CD4-positive, alpha-beta T cell treated with Interferon alpha-2 for 1 hour (primary cell): ENCODE data around the gene AARS1.
A peak's percentile ranks its signal among the peaks of the same experiment; 100 is the strongest.
"Not testable (repeated sequence)": the region's sequence is repeated elsewhere in the genome, so short reads cannot be mapped to it uniquely, and the experiment has no call there.

Source experiments
- DNase-seq, 2 donors: peaks; one replicate each; pipeline ENCODE4 v3.0.0-alpha.2; 2020 to 2022

Gene AARS1

DNA sequence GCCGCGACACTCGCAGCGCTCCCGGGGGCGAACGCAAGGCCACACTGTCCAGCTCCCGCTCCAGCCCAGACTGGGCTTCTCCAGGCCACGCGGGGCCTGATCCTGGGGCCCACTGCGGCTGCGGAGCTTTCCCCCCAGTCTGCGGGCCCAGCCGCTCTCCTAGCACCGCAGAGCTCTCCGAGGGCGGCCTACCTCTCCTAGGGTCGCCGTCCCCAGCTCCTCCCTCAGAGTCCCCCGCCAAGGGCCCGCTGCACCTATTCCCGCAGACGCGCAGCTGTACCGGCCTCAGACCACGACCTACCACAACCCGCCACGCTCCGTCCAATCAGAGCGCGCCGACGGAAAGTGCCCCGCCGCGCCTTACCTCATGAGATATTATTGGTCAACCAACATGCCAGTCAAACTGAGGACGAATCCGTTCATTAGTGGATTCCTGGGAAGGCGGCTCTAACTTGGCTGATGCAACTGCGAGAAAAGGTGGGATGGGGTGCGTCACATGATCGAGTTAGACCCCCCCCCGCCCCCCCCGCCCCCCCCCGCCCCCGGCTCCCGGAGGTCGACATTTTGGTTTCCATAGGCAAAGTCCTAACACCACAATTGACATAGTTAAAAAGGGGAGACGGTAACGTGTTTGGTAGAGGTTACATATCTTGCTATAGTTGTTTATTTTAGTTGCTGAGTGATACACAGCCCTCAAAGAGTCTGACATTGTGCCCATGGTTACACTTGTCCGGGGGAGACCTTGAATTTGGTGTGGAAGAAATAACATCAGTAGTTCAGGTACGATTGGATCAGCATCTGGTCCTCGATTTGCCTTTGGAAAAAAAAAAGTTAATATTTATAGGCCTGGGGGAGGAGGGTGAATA, at the start of gene AARS1:
Gene AARS1, minus strand, starts transcription at position 278 of the 866 bp plus-strand sequence. CDS start 6,743 bp downstream, outside the sequence.
- peak; percentile 96 to 99 for DNase-seq

DNA sequence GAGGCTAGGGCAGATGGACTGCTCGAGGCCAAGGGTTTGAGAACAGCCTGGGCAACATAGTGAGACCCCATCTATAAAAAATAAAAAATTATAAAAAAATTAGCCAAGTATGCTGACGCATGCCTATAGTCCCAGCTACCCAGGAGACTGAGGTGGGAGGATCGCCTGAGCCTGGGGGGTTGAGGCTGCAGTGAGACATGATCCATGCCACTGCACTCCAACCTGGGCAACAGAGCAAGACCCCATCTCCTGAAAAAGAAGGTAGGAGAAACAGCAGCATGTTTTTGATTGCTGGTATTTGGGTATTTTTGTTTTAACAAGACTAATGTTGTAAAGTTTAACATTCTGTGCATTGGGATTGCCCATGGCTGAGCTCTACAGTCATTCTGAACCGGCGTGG, 48.5 kb upstream of the AARS1 start:
- no peak for DNase-seq

DNA sequence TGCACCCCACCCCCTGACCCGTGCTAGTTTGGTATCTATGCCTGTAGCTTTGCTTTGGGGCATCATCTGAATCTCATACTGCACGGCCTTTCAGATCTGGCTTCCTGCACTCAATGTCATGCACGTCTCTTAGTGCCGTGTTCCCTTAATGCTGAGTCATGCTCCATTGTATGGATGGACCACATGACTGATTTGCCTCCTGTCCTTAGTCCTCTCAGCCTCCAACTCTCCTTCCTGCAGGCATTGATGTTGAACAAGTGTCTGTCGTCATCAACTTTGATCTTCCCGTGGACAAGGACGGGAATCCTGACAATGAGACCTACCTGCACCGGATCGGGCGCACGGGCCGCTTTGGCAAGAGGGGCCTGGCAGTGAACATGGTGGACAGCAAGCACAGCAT, 43.4 kb upstream of the AARS1 start:
- DNase-seq = not testable (repeated sequence)

DNA sequence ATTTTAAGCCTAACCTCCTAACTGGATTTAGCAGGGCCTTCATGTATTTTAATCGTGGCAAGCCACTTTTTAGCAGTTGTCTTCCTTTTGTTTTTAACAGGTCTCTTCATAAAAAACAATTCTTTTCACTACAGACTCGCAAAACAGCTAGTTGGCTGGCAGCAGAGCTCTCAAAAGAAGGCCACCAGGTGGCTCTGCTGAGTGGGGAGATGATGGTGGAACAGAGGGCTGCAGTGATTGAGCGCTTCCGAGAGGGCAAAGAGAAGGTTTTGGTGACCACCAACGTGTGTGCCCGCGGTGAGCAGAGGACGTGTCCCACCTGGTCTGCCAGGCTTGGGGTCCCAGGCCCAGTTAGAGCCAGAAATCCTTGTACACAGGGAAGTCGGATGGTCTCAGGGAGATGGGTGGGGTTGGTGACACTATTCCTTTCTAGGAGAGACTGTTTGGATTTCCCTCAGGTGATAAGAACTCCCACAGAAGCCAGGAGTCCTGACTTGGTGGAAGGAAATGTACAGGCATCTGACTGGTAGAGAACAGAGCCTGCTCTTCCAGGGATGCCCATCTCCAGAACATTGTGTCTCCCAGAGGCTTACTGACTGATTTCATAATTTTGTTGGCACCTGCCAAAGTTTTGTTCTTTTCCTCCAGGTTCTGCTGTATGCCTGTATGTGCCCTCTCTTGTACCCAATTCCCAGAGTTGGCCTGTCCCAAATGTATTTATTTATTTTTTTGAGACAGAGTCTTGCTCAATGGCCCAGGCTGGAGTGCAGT, 42.5 kb upstream of the AARS1 start:
- peak in 1 of 2 donors; percentile 17 for DNase-seq

DNA sequence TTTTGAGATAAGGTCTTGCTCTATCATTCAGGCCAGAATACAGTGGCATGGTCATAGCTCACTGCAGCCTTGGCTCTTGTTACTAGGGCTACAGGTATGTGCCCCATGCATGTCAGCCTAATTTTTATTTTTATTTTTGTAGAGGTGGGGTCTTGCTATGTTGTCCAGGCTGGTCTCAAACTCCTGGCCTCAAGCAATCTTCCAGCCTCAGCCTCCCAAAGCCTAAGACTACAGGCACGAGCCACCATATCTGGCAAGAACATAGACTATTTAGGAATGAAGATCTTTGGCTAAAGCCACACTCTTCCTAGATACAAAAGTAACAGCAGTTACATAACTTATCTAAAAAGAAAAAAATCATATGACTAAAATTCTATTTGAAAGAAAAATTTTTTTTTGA, 41.8 kb upstream of the AARS1 start:
- DNase-seq = no peak

DNA sequence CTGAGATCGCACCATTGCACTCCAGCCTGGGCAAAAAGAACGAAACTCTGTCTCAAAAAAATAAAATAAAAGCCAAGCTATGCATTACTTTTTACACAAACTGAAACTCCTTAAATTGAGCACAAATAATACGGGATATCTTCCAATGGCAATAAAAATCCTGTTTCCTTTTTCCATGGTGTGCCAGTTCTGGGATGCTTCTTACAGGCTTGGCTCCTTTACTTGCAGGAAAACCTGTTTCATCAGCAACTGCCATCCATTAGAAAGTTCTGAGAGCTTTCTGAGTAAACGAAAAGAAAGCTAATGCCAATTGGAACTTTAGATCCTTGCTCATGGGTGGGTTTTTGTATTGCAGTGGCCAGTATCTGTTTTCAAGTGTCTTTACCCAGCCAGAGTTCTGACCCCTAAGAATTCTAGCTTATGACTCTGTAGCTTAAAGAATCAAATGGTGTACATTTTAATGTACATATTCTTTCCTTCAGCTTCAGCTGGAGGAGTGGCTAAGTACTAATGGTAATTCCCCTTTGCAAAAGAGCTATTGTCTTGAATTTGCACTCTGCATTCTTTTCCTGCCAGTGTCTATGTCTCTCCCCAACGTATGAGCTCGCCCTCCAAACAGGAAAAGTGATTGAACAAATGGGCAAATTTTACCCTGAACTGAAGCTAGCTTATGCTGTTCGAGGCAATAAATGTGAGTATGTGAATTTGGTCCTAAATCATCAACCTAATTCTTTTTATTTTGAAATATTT, 35.9 kb upstream of the AARS1 start:
- DNase-seq = no peak

DNA sequence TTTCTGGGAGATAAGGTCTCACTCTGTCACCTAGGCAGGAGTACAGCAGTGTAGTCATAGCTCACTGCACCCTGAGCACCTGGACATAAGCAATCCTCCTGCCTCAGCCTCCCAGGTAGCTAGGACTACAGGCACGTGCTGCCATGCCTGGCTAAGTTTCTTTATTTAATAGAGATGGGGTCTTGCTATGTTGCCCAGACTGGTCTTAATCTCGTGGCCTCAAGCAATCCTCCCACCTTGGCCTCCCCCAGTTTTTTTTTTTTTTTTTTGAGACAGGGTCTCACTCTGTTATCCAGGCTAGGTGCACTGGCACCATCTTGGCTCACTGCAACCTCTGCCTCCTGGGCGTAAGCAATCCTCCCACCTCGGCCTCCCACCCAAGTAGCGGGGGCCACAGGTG, 30.8 kb upstream of the AARS1 start:
- no peak for DNase-seq

DNA sequence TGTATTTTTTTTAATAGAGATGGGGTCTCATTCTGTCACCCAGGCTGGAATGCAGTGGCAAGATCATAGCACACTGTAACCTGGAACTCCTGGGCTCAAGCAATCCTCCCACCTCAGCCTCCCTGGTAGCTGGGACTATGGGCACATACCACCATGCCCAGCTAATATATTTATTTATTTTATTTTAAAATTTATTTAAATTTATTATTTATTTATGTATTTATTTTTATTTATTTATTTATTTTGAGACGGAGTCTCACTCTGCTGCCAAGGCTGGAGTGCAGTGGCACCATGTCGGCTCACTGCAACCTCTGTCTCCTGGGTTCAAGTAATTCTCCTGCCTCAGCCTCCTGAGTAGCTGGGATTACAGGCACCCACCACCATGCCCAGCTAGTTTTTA, 18.4 kb upstream of the AARS1 start:
- not testable (repeated sequence) for DNase-seq

DNA sequence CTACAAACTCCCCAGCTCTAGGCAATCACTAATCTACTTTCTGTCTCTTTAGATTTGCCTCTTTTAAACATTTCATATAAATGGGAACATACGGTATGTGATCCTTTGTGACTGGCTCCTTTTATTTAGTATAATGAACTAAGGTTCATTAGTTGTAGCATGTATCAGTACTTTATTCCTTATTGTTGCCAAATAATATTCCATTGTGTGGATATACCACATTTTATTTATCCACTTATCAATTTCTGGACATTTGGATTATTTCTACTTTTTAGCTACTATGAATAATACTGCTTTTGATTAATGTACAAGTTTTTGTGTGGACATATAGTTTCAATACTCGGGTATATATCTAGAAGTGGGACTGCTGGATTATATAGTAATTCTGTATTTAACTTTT, 17.6 kb upstream of the AARS1 start:
- no peak for DNase-seq

DNA sequence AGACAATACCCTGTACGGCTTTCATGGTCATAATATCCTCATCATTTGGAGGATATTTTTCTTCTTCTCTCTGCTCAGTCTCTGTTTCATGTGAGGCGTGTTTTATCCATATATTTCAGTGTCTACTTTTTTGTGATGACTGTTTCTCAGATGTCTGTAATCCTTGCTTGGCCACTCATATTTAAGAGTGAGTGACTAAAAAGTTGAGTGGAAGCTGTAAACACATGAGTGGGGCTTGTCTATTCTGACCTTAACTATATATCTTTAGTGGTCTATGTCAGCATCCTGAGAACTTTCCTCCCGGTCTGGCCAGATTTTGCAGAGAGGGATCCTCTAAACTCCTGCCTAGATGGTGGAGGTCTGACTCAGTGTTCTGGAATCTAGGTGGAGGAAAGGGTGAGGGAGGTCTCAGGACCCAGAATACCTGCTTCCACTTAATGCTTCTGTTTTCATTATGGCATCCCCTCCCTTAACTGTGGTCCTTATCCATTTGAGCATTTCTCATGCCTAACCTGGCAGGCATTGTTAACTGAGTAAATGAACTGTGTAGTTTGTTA, 15.7 kb upstream of the AARS1 start:
- no peak for DNase-seq

DNA sequence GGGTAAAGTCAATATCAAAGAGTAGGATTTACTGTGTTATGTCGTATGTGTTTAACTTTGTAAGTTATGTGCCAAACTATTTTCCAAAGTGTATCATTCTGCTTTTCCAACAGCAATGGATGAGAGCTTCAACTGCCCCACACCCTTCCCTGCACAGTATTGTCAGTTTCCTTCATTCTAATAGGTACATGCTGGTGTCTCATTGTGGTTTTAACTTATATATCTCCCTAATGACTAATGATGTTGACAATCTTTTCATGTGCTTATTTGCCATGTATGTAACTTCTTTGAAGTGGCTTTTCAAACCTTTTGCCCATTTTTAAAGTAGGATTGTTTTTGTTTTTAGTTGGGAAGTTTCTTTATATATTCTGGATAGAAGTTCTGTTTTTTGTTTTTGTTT, 13.4 kb upstream of the AARS1 start:
- DNase-seq = no peak

DNA sequence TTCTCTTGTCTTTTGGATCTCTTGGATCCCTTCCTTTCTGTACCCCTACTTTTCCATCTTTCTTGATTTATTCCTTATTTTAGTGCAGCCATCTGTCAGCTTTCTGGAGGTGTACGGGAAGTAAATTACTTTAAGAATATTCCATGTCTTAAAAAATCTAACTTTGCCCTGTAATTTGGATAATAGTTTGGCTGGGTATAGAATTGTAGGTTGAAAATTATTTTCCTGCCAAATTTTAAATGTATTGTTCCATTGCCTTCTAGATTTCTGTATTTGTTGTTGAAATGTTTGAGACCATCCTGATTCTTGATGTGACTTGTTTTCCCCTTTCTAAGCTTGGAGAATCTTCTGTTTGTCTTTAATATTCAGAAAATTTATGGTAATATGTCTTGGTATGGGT, 11.8 kb upstream of the AARS1 start:
- no peak for DNase-seq

DNA sequence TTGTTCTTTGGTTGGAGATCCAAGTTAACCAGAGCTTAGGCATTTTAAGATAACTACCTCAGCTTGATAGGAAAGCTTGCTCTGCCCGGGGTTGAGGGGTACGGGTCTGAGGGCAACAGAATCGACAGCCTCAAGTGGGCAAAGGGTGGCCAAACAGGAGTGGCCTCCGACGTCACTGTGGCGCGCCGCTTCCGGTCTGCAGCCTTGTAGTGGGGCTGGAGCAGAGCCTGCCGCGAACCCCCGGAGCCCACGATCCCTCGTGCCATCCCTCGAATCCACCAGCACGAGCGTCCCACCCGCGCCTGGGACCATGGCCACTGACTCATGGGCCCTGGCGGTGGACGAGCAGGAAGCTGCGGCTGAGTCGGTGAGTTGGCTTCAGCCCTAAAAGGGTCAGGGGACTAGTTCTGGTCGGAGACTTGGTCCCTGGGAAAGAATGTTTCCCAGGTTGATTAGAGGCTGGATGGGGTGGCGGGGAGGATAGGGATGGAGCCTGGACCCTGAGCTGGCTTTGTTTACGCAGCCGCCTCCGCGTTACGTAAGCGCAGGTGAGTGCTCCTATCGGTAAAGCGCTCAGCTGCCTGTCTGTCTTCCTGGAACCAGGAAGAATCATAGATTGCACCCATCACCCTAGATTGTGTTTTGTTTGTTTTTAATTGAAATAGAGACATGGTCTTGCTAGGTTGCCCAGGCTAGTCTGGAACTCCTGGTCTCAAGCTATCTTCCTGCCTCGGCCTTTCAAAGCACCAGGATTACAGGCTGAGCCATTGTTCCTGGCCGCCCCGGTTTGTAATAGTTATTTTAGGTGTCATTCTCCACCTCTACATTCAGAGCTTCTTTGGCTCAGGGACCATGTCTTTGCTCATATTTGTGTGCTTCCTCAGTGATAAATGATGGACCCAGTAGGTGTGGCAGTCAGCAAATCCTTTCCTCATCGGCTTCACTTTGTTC, 10.0 kb upstream of the AARS1 start, which contains the start of gene DDX19B:
Gene DDX19B, plus strand, starts transcription at position 199 of the 951 bp plus-strand sequence. Its CDS starts 112 bp downstream, at position 311.
- DNase-seq = peak; percentile 64 to 68

DNA sequence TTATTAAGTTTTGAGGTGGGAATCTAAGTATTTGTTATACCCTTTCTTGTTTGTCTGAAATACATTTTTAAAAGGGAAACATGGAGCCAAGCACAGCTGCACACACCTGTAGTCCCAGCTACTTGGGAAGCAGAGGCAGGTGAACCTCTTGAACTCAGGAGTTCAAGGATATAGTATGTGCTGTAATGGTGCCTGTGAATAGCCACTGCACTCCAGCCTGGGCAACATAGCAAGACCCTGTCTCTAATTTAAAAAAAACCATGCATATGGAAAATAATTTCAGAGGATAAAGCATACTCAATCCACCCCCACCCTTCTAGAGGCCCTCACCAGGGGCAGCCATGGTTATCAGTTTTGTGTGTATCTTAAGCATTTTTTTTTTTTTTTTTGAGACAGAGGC, 6.3 kb upstream of the AARS1 start:
- DNase-seq = no peak

DNA sequence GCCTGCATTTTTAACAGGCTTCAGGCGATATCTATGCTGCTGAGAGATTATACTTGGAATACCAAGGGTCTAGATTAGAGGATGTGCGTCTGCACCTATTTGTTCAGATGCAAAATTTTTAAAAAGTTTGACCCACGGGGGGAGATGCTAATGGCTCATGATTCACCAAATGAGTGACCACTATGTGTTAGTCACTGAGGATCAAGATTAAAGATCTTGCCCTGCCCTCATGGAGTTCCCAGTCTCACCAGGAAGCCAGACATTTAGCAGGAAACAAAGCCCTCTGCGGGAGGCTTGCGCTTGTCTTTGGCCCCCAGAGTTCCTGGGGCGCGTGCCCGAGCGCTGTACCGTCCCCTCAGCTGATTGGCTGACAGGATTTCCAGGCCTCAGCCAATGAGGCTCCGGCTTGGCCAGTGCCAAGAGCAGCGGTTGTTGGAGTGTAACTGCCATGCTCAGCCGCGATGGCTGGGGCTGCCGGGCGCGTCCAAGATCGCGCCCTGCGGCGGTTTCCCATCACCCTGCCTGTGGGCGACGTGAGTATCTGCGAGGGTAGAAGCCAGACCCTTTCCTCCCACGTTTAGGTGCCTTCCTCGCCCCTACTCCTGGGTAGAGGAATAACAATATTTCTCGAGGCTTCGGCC, 5.2 kb upstream of the AARS1 start:
- no peak for DNase-seq

DNA sequence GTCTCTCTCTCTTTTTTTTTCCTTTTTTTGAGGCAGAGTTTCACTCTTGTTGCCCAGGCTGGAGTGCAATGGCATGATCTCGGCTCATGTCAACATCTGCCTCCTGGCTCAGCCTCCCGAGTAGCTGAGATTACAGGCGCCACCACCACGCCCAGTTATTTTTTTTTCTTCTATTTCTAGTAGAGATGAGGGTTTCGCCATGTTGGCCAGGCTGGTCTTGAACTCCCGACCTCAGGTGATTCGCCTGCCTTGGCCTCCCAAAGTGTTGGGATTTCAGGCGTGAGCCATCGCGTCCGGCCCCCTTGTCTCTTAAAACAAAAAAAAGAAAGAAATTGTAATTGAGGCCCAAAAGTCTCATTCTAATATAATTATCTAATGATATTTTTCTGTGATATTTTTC, 2.8 kb upstream of the AARS1 start:
- not testable (repeated sequence) for DNase-seq

DNA sequence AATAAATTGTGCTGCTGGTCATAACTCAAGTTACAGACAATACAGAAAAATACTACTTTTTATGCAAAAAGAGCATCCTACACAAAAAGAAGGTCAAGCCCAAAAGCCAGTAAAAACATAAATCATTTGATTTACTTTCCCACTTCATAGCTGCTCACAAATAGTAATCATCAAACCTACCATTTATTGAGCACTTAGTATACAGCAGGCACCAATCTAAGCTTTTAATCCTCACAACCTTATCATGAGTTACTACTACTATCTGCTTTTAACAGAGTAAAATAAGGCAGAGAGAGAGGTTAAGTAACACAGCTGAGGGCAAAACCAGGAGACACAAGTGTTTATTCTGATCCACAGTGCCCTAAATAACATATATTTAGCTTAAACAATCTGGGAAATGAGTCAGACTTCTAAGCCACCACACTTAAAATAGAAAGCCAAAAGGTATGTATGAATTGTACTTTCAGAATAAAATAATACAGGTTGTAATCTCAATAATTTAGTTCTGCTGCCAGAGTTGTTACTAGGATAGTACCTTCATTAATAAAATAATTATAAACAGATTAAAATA, 1.7 kb upstream of the AARS1 start:
- DNase-seq = no peak

DNA sequence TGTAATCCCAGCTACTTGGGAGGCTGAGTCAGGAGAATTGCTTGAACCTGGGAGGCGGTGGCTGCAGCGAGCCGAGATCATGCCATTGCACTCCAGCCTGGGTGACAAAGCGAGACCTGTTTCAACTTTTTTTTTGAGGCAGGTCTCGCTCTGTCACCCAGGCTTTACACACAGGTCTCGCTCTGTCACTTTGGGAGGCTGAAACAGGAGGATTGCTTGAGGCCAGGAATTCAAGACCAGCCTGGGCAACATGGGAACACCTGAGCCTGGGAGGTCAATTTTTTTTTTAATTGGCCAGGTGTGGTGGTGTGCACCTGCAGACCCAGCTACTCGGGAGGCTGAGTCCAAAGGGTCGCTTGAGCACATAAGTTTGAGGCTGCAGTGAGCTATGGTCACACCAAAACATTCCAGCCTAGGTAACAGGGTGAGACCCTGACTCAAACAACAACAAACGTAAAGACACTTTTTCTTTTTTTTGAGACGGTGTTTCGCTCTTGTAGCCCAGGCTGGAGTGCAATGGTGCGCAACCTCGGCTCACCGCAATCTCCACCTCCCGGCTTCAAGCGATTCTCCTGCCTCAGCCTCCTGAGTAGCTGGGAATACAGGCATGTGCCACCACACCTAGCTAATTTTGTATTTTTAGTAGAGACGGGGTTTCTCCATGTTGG, 1.9 kb downstream of the AARS1 start:
- DNase-seq = not testable (repeated sequence)

DNA sequence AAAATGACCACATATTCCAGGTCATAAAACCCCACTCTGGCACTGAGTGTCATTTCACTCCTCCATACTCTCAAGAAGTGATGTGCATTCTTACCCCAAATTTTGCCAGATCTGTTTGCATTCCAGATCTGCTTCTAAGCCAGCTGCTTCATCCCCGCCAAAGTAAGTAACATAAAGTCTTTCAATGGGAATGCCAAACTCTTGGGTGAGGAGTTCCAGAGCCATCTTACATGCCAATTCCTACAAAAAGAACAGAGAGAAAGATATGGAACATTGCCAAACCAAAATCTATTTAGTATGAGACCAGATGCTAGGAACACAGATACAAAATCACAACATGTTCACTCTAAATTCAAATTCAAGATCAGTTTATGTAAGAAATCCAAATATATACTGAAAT, 12.9 kb downstream of the AARS1 start:
- no peak for DNase-seq

DNA sequence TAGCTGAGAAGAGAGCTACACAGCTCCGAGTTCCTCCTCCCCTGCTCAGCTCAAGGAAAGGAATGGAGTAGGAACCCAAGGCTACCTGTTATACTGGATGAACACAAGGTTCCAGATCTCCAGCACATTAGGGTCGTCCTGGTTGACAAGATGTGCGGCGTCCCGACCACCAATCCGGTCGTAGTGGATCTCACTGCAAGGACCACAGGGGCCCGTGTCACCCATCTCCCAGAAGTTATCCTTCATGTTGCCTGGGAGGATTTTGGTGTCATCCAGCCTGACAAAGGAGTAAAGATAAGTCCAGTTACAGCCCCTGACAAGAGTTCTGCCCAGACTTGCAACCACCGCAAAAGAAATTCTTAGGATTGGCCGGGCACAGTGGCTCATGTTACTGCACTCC, 17.6 kb downstream of the AARS1 start:
- DNase-seq = no peak
